ENCODE results near the gene EYA4.

- TF ChIP-seq POLR2A (IDR thresholded peaks at IDR 0.05; ENCODE audit: low read depth, low read length) (no peak), POLR2AphosphoS5 (IDR thresholded peaks at IDR 0.05; ENCODE audit: low read depth, low read length) (no peak)
Measured at GRCh38 chr6:133503336-133503729, 262.2 kb downstream of the EYA4 start.

Data from GM12892 (cell line).